ENCODE data around the gene FAM13A.

GRCh38 chr4:88728146-88728545, 328.8 kb downstream of the FAM13A start:
- no peak for TF ChIP-seq POLR2A (IDR thresholded peaks at IDR 0.05)
- TF ChIP-seq, protein P1, sequence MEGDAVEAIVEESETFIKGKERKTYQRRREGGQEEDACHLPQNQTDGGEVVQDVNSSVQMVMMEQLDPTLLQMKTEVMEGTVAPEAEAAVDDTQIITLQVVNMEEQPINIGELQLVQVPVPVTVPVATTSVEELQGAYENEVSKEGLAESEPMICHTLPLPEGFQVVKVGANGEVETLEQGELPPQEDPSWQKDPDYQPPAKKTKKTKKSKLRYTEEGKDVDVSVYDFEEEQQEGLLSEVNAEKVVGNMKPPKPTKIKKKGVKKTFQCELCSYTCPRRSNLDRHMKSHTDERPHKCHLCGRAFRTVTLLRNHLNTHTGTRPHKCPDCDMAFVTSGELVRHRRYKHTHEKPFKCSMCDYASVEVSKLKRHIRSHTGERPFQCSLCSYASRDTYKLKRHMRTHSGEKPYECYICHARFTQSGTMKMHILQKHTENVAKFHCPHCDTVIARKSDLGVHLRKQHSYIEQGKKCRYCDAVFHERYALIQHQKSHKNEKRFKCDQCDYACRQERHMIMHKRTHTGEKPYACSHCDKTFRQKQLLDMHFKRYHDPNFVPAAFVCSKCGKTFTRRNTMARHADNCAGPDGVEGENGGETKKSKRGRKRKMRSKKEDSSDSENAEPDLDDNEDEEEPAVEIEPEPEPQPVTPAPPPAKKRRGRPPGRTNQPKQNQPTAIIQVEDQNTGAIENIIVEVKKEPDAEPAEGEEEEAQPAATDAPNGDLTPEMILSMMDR (IDR thresholded peaks at IDR 0.05), result no peak
